IgD-negative memory B cell (primary cell): Measurements from ENCODE around the gene ZNF362. TPM values are rescaled to one million over a fixed set of nuclear protein-coding genes. Genes with fewer than 3 reads are reported as not detected.

Experiments used
- H3K27ac Mint-ChIP-seq, 3 donors: one replicate each; pipeline ENCODE4 v1.8.0; 2020 to 2022; ENCODE audit warnings: mild to moderate bottlenecking in 3 of 3, mixed read lengths in 3 of 3, moderate library complexity in 1 of 3
- H3K27me3 Mint-ChIP-seq: one replicate; pipeline ENCODE4 v1.8.0; 2021; ENCODE audit warnings: mixed read lengths
- H3K36me3 Mint-ChIP-seq: one replicate; pipeline ENCODE4 v1.8.0; 2020; ENCODE audit warnings: mild to moderate bottlenecking, mixed read lengths
- H3K4me1 Mint-ChIP-seq, 3 donors: one replicate each; pipeline ENCODE4 v1.8.0; 2020 to 2022; ENCODE audit warnings: mixed read lengths in 3 of 3, mild to moderate bottlenecking in 1 of 3
- H3K4me3 Mint-ChIP-seq, 4 donors: one replicate each; pipeline ENCODE4 v1.8.0; 2020 to 2022; ENCODE audit warnings: mild to moderate bottlenecking in 4 of 4, mixed read lengths in 4 of 4, moderate library complexity in 3 of 4
- H3K9me3 Mint-ChIP-seq, 3 donors: one replicate each; pipeline ENCODE4 v1.8.0; 2020 to 2021; ENCODE audit warnings: mixed read lengths in 3 of 3, mild to moderate bottlenecking in 1 of 3
- polyA plus RNA-seq: library from polyadenylated mRNA; unstranded; fragments of 300-500 nt; fragmentation: Illumina TruSeq; gene quantifications from one replicate; pipeline ENCODE4 v1.2.3, GENCODE V29; 2021

ZNF362 gene
- polyA plus RNA-seq, 1 donor from 2014 or later = 20.4 TPM

- H3K27me3 Mint-ChIP-seq = no peaks in the 10 kb centered on the region
Observed at GRCh38 chr1:33349081-33349759, 92.9 kb downstream of the ZNF362 start.

GRCh38 chr1:33349778-33350610, 93.7 kb downstream of the ZNF362 start:
- H3K27ac Mint-ChIP-seq = peak overlapping the region; percentile 77 to 96 (median 91)
- H3K4me3 Mint-ChIP-seq = peak overlapping the region; percentile 94 to 98 (median 95)
- H3K27me3 Mint-ChIP-seq = no peaks in the 10 kb centered on the region
- no peaks in the 10 kb centered on the region for H3K36me3 Mint-ChIP-seq
- no peaks in the 10 kb centered on the region for H3K9me3 Mint-ChIP-seq
- H3K4me1 Mint-ChIP-seq = peaks cover 18 to 32% (median 22%) of the 10 kb centered on the region in 3 donors

More at GRCh38 chr1:33349081-33349759, 92.9 kb downstream of the ZNF362 start:
- peak overlapping the region; percentile 75 to 97 (median 94) for H3K4me3 Mint-ChIP-seq
- H3K4me1 Mint-ChIP-seq = peaks cover 19 to 34% (median 24%) of the 10 kb centered on the region in 3 donors
- peak overlapping the region in 2 of 3 donors; percentile 59 to 67 for H3K27ac Mint-ChIP-seq
- H3K36me3 Mint-ChIP-seq = no peaks in the 10 kb centered on the region
- H3K9me3 Mint-ChIP-seq = no peaks in the 10 kb centered on the region

Other genes with a start within 250 kb of the ZNF362 start
- gene AK2, start 219.6 kb upstream of the ZNF362 start, polyA plus RNA-seq = 112 TPM
- gene AZIN2, start 175.3 kb upstream of the ZNF362 start, polyA plus RNA-seq = 0.80 TPM
- gene TRIM62, start 74.4 kb upstream of the ZNF362 start, polyA plus RNA-seq = 5.3 TPM
- not detected for gene A3GALT2, start 64.6 kb downstream of the ZNF362 start, polyA plus RNA-seq
- gene PHC2, start 174.6 kb downstream of the ZNF362 start, polyA plus RNA-seq = 7.9 TPM
- 0.45 TPM for gene ZSCAN20, start 216.2 kb downstream of the ZNF362 start, polyA plus RNA-seq